BLaER1 (cell line): ENCODE measurements around the gene CITED4.

Experiments used
- H3K27ac ChIP-seq: shearing (Covaris generic); formaldehyde crosslinking; 2 replicates; pipeline ENCODE4 v1.8.1; 2022
- H3K27me3 ChIP-seq: shearing (Covaris generic); formaldehyde crosslinking; 2 replicates; pipeline ENCODE4 v1.8.1; 2022
- H3K36me3 ChIP-seq: shearing (Covaris generic); formaldehyde crosslinking; 2 replicates; pipeline ENCODE4 v1.8.1; 2022
- H3K4me1 ChIP-seq: shearing (Covaris generic); formaldehyde crosslinking; 2 replicates; pipeline ENCODE4 v1.8.1; 2022
- H3K4me2 ChIP-seq: shearing (Covaris generic); formaldehyde crosslinking; 2 replicates; pipeline ENCODE4 v1.8.1; 2022
- H3K4me3 ChIP-seq: shearing (Covaris generic); formaldehyde crosslinking; 2 replicates; pipeline ENCODE4 v1.8.1; 2022
- H3K9ac ChIP-seq: shearing (Covaris generic); formaldehyde crosslinking; 2 replicates; pipeline ENCODE4 v1.8.1; 2022
- H3K9me3 ChIP-seq: shearing (Covaris generic); formaldehyde crosslinking; 2 replicates; pipeline ENCODE4 v1.8.1; 2022
- H4K20me1 ChIP-seq: shearing (Covaris generic); formaldehyde crosslinking; 2 replicates; pipeline ENCODE4 v1.8.1; 2022
- Cebpa-rat ChIP-seq: shearing (Covaris generic); IDR thresholded peaks from 2 replicates; pipeline ENCODE4 v1.8.1; 2022

Gene CITED4

DNA sequence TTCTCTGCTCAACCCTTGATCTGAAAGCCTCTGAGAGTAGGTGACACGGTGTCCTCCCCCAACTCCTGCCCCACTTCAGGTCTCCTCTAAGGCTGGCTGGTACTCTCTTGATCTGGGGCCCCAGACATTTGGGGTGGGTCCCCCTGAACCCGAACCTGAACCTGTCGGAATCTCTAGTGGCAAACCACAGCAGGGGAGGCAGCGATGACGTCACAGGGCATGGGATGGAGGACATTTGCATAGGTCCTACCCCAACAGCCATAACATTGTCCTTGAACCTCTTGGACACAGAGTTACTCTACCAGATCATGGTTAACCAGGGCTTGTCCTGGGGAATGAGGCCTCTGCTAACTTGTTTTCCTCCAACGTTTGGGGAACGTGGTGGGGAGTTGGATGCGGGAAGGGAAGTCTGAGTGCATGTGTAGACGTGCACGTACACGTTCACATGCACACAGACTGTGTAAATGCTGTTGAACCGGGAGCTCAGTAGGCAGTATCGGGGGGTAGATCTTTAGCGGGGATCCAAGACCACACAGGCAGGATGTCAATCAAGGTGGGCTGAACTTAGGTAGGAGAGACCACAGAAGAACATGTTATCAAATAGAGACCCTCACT, 32.4 kb downstream of the CITED4 start:
- Histone ChIP-seq H3K4me2 (no peak overlapping the region), H3K9me3 (no peaks in the 10 kb centered on the region), H3K27ac (no peak overlapping the region), H3K9ac (no peak overlapping the region), H3K4me3 (no peak overlapping the region), H4K20me1 (no peaks in the 10 kb centered on the region), H3K4me1 (peaks cover 24% of the 10 kb centered on the region), H3K27me3 (no peaks in the 10 kb centered on the region), H3K36me3 (no peaks in the 10 kb centered on the region)
- TF ChIP-seq Cebpa-rat = no peak

DNA sequence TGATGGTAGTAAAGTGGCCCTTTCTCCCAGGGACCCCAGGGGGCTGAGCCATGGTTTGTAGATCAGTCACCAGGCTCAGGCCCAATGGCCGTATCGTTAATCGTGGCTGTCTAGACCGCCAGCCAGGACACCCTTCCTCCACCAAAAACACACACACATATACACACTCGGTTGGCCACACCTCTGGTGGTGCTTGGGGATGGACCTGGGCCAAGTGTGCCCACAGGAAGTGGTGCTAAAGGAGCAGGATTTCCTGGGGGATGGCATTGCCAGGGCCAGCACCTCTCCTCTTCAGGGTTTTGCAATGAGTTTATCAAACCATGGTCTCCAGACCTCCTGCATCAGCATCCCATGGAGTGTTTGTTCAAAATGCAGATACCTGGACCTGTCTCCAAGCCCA, 36.2 kb downstream of the CITED4 start:
- H3K4me2 ChIP-seq = peak overlapping the region; percentile 78
- H3K4me1 ChIP-seq = peaks cover 52% of the 10 kb centered on the region
- peak overlapping the region; percentile 74 for H3K27ac ChIP-seq
- 0 out of 2 replicates have a peak overlapping the region, but pooled peaks have one; percentile 4 for H3K4me3 ChIP-seq
- no peaks in the 10 kb centered on the region for H4K20me1 ChIP-seq
- H3K9me3 ChIP-seq = no peaks in the 10 kb centered on the region
- peak overlapping the region; percentile 60 for H3K9ac ChIP-seq
- no peak for TF ChIP-seq Cebpa-rat
- H3K36me3 ChIP-seq = no peaks in the 10 kb centered on the region; the same call in 1 of the 2 replicates
- no peaks in the 10 kb centered on the region for H3K27me3 ChIP-seq

DNA sequence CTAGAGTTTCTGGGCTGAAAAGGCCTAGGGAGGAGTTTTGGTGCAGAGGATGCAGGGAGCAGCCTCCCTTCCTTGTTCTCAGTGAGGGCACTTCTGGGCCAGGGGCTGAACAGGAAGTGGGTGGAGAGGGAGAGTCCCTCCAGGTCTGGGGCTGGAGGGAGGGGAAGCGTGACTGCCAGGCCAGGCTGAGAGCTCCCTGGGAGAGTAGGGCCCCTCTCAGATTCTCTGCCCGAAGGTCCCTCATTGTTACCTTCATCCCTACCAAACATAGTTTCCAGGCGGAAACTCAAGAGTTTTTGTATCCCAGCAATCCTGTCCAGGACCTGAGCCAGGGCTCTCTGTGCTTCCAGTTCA, 36.8 kb downstream of the CITED4 start:
- H3K4me3 ChIP-seq = 0 out of 2 replicates have a peak overlapping the region, but pooled peaks have one; percentile 4
- no peaks in the 10 kb centered on the region for H3K9me3 ChIP-seq
- H4K20me1 ChIP-seq = no peaks in the 10 kb centered on the region
- H3K27me3 ChIP-seq = no peaks in the 10 kb centered on the region
- H3K4me1 ChIP-seq = peaks cover 58% of the 10 kb centered on the region
- H3K36me3 ChIP-seq = no peaks in the 10 kb centered on the region; the same call in 1 of the 2 replicates
- peak overlapping the region; percentile 74 for H3K27ac ChIP-seq
- peak overlapping the region; percentile 78 for H3K4me2 ChIP-seq
- peak overlapping the region; percentile 60 for H3K9ac ChIP-seq
- no peak for TF ChIP-seq Cebpa-rat

DNA sequence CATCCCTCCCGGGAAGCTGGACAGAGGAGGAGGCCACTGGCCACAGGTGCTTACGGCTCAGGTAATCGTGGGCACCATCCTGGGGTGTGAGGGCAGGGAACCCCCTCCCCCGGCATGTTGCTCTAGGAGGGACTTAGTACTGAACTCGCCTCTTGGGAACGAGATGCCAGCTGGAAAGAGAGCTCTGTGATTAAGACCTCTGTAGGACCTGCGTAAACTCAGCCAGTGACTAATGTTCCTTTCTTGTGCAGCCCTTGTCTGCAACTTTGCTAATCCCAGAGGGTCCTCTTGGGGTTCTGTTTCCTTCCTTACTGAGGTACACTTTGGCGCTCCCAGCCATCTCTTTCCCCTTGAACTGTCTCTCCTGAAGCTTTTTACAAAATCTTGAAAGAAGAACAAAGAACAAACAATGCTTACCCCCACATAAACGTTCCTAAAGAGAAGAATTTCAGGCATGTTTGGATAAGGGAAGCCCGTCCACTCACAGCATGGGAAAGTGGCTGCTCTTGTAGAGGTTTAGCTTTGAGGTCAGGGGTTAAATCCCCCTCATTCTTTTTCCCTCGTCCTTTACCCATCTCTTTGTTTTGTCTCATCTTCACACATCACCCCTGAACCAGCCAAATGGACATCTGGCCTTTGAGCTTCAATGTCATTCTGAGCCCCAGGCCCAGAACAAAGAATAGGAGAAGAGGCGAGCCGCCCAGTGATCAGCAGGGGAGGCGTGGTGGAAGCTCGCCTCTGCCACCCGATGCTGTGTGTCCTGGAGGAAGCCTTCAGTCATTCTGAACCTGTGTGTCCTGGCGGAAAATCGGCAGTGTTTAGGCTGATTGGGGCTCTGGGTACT, 37.4 kb downstream of the CITED4 start:
- Histone ChIP-seq H3K9me3 (no peaks in the 10 kb centered on the region), H4K20me1 (no peaks in the 10 kb centered on the region), H3K4me3 (0 out of 2 replicates have a peak overlapping the region, but pooled peaks have one; percentile 4), H3K27me3 (no peaks in the 10 kb centered on the region), H3K4me2 (peak overlapping the region; percentile 78), H3K27ac (peak overlapping the region; percentile 74), H3K36me3 (no peaks in the 10 kb centered on the region; the same call in 1 of the 2 replicates), H3K9ac (peak overlapping the region; percentile 60), H3K4me1 (peaks cover 62% of the 10 kb centered on the region)
- no peak for TF ChIP-seq Cebpa-rat

DNA sequence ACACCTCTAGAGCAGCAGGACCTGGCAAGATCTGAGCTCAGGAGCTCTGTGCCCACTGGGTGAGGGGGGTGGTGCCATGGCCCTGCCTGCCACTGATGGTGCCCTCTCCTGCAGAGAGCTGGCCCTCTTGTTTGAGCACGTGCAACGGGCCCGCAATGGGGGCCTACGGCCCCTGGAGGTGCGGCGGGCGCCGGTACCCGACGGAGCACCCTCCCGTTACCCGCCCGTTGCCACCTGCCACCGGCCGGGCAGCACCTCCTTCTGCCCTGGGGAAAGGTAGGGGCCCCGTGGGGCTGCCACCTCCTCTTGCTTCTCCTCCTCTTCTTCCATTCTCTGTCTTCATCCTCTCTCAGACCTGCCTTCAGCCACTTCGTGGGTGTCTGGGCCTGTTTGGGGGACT, 38.2 kb downstream of the CITED4 start:
- TF ChIP-seq Cebpa-rat = no peak
- Histone ChIP-seq H3K27ac (peak overlapping the region; percentile 74; the same call in 1 of the 2 replicates), H3K4me2 (peak overlapping the region; percentile 78)

DNA sequence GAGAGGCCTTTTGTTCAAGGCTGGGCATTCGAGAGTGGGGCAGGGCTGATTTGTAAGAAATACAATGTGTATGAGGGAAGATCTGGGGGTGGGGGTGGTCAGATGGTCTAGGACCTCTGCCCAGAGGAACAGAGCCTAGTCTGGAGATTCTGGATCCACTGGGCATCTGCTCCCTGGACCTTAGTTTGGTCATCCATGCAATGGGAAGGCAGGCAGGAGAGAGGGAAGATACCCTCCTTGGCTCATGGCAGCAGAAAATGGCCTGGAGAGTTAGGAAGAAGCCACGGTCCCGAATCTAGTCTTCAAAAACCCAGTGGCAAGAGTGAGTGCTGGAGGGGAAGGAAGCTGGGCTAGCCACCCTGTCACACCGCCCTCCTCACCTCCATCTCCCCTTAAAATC, 38.8 kb downstream of the CITED4 start:
- Histone ChIP-seq H3K4me1 (peaks cover 62% of the 10 kb centered on the region), H3K4me2 (peak overlapping the region; percentile 78), H3K27ac (0 out of 2 replicates have a peak overlapping the region, but pooled peaks have one; percentile 74), H3K9ac (no peak overlapping the region), H3K27me3 (no peaks in the 10 kb centered on the region), H3K9me3 (no peaks in the 10 kb centered on the region), H3K4me3 (no peak overlapping the region), H3K36me3 (no peaks in the 10 kb centered on the region; the same call in 1 of the 2 replicates), H4K20me1 (no peaks in the 10 kb centered on the region)
- TF ChIP-seq Cebpa-rat = no peak

More for the DNA sequence above, 38.2 kb downstream of the CITED4 start:
- Histone ChIP-seq H3K9me3 (no peaks in the 10 kb centered on the region), H3K4me1 (peaks cover 62% of the 10 kb centered on the region), H3K9ac (peak overlapping the region; percentile 60; the same call in 1 of the 2 replicates), H3K27me3 (no peaks in the 10 kb centered on the region), H3K4me3 (no peak overlapping the region), H3K36me3 (no peaks in the 10 kb centered on the region; the same call in 1 of the 2 replicates), H4K20me1 (no peaks in the 10 kb centered on the region)

DNA sequence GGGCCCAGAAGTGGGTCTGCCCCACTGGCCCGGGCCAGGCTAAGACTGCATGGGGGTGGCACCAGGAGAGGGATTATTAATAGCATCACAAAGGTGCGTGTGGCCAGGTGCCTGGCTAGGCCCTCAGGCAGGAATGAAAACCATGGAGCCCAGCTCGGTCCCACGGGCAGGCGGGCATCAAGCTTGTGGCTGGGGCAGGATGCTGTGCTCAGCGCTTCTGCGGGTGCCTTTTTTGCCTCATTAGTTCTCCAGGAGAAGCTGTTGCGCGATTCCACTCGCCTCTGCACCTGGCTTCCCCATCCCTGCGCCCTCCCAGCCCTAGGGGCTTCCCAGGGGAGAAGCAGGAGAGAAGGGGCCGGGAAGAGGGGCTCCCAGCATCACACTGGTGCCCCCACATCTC, 39.3 kb downstream of the CITED4 start:
- peak overlapping the region; percentile 78 for H3K4me2 ChIP-seq
- peaks cover 66% of the 10 kb centered on the region for H3K4me1 ChIP-seq
- no peak overlapping the region for H3K27ac ChIP-seq
- H3K9ac ChIP-seq = no peak overlapping the region
- H3K36me3 ChIP-seq = no peaks in the 10 kb centered on the region; the same call in 1 of the 2 replicates
- H4K20me1 ChIP-seq = no peaks in the 10 kb centered on the region
- no peak for TF ChIP-seq Cebpa-rat
- no peak overlapping the region for H3K4me3 ChIP-seq
- peaks cover 3% of the 10 kb centered on the region; the same call in 1 of the 2 replicates for H3K27me3 ChIP-seq
- H3K9me3 ChIP-seq = no peaks in the 10 kb centered on the region

DNA sequence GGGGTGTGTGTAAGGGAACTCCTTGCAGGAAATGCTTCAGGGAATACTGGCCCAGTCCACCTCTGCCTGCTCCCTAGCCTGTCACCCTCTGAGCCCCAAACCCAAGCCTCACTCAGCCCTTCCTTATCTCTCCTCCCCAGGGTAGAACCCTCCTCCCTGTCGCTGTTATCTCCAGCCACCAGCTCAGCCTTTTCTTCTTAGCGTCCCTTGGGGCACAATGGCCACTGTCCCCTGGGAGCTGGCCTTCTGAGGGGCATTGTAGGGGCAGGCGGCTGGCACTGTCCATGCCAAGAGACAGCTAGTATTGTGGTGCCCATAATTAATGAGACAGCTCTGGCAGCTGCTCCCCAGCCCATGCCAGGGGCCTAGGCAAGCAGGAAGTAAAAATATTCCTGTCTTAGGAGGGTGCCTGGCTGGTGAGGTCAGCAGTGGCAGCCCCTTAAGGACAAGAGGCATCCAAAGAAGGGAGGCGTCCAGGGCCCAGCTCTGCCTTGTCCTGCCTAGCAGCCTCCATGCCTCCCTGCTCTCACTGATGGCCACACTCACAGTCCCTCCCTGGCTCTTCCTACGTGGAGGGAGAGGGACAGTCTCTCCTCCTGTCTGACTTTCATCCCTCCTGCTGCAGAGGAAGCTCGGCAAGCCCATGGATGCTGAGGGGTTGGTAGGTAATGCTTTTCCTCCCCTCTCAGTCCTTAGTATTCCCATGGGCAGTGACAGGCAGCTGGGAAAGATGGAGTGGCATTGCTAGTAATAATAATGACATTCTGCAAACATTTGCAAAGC, 41.1 kb downstream of the CITED4 start:
- H3K9ac ChIP-seq = peak overlapping the region; percentile 16; the same call in 1 of the 2 replicates
- TF ChIP-seq Cebpa-rat = no peak
- no peak overlapping the region for H3K4me3 ChIP-seq
- H3K27ac ChIP-seq = peak overlapping the region; percentile 33; the same call in 1 of the 2 replicates
- H3K4me1 ChIP-seq = peaks cover 59% of the 10 kb centered on the region
- peaks cover 7% of the 10 kb centered on the region; the same call in 1 of the 2 replicates for H3K27me3 ChIP-seq
- no peaks in the 10 kb centered on the region for H3K9me3 ChIP-seq
- H3K4me2 ChIP-seq = peak overlapping the region; percentile 27; the same call in 1 of the 2 replicates
- H3K36me3 ChIP-seq = no peaks in the 10 kb centered on the region; the same call in 1 of the 2 replicates
- peaks cover 13% of the 10 kb centered on the region for H4K20me1 ChIP-seq

DNA sequence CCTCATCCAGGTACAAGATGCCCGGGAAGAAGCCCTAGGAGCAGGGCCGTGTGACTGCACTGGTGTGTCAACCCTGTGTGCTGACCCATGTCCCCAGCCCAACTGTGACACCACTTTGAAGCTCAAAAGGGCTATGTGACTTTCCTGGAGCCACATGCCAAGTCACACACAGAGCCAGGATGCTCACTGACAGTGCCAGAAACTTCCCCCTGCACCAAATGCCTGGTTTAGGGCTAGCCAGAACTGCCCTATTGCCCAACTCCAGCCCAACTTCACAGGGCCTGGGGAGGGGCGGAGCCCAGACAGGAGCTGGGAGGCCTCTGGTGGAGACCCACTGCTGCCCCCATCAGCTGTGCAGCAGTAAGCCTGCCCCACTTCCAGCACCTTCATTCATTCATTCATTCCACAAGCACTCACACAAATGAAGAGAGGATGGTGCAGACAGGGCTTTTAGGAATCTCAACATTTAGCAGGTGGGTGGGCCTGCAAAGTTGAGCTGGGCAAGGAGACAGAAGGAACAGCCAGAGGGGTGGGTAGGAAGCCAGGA, 41.8 kb downstream of the CITED4 start:
- Histone ChIP-seq H3K9me3 (no peaks in the 10 kb centered on the region), H3K27me3 (peaks cover 7% of the 10 kb centered on the region; the same call in 1 of the 2 replicates), H3K4me2 (peak overlapping the region; percentile 27; the same call in 1 of the 2 replicates), H3K4me3 (no peak overlapping the region), H3K4me1 (peaks cover 51% of the 10 kb centered on the region), H4K20me1 (peaks cover 13% of the 10 kb centered on the region), H3K36me3 (no peaks in the 10 kb centered on the region; the same call in 1 of the 2 replicates), H3K27ac (peak overlapping the region; percentile 33; the same call in 1 of the 2 replicates), H3K9ac (no peak overlapping the region)
- no peak for TF ChIP-seq Cebpa-rat
